Activated T-helper 2 cell treated with anti-CD3 and anti-CD28 coated beads, Interferon-gamma antibody, Interleukin-2, Interleukin-4, amounts not matched to agents 10 μg/mL and 5 μg/mL and 100 μg/mL, durations not matched to agents 14 hours and 24 hours and 36 hours (primary cell): ENCODE measurements around the gene CSE1L. TPM values are rescaled to one million over a fixed set of nuclear protein-coding genes. Genes with fewer than 3 reads are reported as not detected.
A peak's percentile ranks its signal among the peaks of the same experiment; 100 is the strongest.
"Not testable (repeated sequence)": the region's sequence is repeated elsewhere in the genome, so short reads cannot be mapped to it uniquely, and the experiment has no call there.

Experiments used
- DNase-seq: peaks from one replicate; pipeline ENCODE4 v3.0.0; 2021; ENCODE audit warnings: low spot score
- H3K27ac Mint-ChIP-seq: one replicate; pipeline ENCODE4 v1.8.0; 2021; ENCODE audit warnings: mixed read lengths
- H3K27me3 Mint-ChIP-seq: one replicate; pipeline ENCODE4 v1.8.0; 2021; ENCODE audit warnings: low read depth, mixed read lengths
- H3K36me3 Mint-ChIP-seq: one replicate; pipeline ENCODE4 v1.8.0; 2021; ENCODE audit warnings: low read depth, mixed read lengths
- H3K4me1 Mint-ChIP-seq: one replicate; pipeline ENCODE4 v1.8.0; 2021; ENCODE audit warnings: low read depth, mixed read lengths
- H3K4me3 Mint-ChIP-seq: one replicate; pipeline ENCODE4 v1.8.0; 2021; ENCODE audit warnings: low read depth, mild to moderate bottlenecking, moderate library complexity, mixed read lengths
- H3K9me3 Mint-ChIP-seq: one replicate; pipeline ENCODE4 v1.8.0; 2021; ENCODE audit warnings: mixed read lengths
- intact Hi-C: fragments of 100-400 bp; cut with micrococcal nuclease; formaldehyde crosslinking; loops from one replicate; pipeline ENCODE4 v1.15.1; 2023
- total RNA-seq: library from RNA; stranded (reverse); gene quantifications from 2 replicates; pipeline ENCODE4 v1.2.3, GENCODE V29; 2022

The CSE1L gene
- total RNA-seq, 1 donor from 2014 or later: 114 TPM

DNA sequence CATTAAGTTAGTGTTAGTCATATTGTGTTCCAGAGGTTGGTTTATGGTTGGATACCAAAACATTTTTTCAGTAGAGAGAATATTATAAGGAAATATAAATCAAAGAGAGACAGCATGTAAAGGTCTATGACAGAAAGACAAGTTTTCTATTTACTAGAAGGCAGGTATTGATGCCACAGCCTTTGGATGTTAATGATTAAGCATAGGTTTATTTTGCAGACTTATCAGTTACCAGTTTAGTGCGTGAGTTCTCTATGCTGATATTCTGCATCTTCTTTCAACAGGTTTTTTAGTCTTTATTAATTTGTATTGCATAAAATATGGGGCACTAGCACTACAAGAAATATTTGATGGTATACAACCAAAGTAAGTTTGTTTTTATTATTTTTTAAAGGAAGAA is 45.6 kb downstream of the CSE1L start:
- Mint-ChIP-seq H3K4me1 (no peaks in the 10 kb centered on the region), H3K4me3 (no peak overlapping the region), H3K27me3 (no peaks in the 10 kb centered on the region), H3K36me3 (peaks cover 95% of the 10 kb centered on the region), H3K9me3 (no peaks in the 10 kb centered on the region), H3K27ac (no peak overlapping the region)
- intact Hi-C loops: no loop called here
- DNase-seq: no peak

- no peaks in the 10 kb centered on the region for H3K9me3 Mint-ChIP-seq
- no peak overlapping the region for H3K4me3 Mint-ChIP-seq
- no peaks in the 10 kb centered on the region for H3K27me3 Mint-ChIP-seq
- DNase-seq: no peak
- H3K27ac Mint-ChIP-seq: no peak overlapping the region
- H3K36me3 Mint-ChIP-seq: peaks cover 83% of the 10 kb centered on the region
- H3K4me1 Mint-ChIP-seq: peaks cover 6% of the 10 kb centered on the region
- intact Hi-C loops: no loop called here
These were observed 50.2 kb downstream of the CSE1L start for GRCh38 chr20:49096203-49096730.

DNA sequence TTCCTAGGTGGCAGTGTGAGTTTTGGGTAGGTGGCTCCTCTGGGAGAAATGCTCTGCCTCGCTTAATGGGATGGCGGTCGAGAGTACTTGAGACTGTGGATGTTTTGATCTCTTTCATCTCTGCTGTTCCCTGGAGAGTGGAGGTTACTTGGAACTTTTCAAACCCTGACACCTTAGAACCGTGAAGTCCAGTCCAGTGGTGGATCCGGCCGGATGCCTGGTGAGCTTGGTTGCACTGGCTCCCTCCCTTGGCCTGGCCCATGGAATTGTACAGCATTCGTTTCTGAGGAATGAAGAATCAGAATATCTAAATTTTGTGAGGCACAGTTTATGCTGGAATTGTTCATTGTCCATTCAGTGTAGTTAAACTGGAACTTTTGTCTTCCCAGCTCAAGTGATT is 51.0 kb downstream of the CSE1L start:
- H3K4me1 Mint-ChIP-seq: peaks cover 7% of the 10 kb centered on the region
- peaks cover 83% of the 10 kb centered on the region for H3K36me3 Mint-ChIP-seq
- no peaks in the 10 kb centered on the region for H3K9me3 Mint-ChIP-seq
- H3K4me3 Mint-ChIP-seq: no peak overlapping the region
- H3K27me3 Mint-ChIP-seq: no peaks in the 10 kb centered on the region
- DNase-seq: no peak
- intact Hi-C loops: no loop called here
- no peak overlapping the region for H3K27ac Mint-ChIP-seq

DNA sequence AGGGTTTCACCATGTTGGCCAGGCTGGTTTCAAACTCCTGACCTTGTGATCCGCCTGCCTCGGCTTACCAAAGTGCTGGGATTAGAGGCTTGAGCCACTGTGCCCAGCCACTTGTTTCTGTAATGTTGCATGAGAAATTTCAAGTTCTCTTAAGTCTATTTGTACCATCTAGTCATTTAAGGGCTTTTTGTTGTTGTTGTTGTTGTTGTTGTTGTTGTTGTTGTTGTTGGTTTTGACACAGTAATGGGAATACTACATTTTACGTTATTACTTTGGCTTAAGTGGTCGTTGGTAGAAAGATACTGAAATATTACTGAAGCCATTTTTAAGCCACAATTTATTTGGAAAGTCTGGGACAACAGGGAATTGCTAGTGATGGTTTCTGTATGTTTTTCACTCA is 52.0 kb downstream of the CSE1L start:
- H3K4me1 Mint-ChIP-seq: peaks cover 7% of the 10 kb centered on the region
- intact Hi-C loops: no loop called here

DNA sequence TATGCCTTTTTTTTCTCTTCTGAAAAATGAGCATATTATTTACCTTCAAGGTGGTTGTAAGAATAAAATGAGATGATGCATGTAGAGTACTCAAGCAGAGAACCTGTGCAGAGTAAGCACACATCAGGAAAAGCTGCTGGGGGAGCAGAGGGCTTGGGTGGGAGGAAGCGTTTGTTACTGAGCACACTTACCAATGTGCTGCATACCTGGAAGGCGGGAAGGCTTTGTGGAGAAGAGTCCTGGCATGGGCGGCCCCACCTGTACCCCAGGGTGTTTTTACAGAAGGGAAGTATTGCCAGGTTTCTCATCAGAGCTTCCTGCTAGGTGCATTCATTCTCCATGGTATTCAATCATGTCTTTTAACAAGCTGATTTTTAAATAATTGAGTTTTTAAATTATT is 52.9 kb downstream of the CSE1L start:
- Mint-ChIP-seq H3K27ac (no peak overlapping the region), H3K27me3 (no peaks in the 10 kb centered on the region), H3K4me1 (peaks cover 7% of the 10 kb centered on the region), H3K36me3 (peaks cover 83% of the 10 kb centered on the region), H3K4me3 (no peak overlapping the region), H3K9me3 (no peaks in the 10 kb centered on the region)
- intact Hi-C loops: no loop called here
- no peak for DNase-seq

More for the DNA sequence above, 52.0 kb downstream of the CSE1L start:
- Mint-ChIP-seq H3K4me3 (no peak overlapping the region), H3K36me3 (peaks cover 83% of the 10 kb centered on the region), H3K27ac (no peak overlapping the region), H3K27me3 (no peaks in the 10 kb centered on the region), H3K9me3 (no peaks in the 10 kb centered on the region)
- DNase-seq: no peak

GRCh38 chr20:49100292-49100691 is 54.2 kb downstream of the CSE1L start:
- H3K4me3 Mint-ChIP-seq, intact Hi-C loops, H3K27ac Mint-ChIP-seq, H3K4me1 Mint-ChIP-seq, H3K27me3 Mint-ChIP-seq, H3K9me3 Mint-ChIP-seq, DNase-seq: not testable (repeated sequence)
- H3K36me3 Mint-ChIP-seq: peaks cover 78% of the 10 kb centered on the region

DNA sequence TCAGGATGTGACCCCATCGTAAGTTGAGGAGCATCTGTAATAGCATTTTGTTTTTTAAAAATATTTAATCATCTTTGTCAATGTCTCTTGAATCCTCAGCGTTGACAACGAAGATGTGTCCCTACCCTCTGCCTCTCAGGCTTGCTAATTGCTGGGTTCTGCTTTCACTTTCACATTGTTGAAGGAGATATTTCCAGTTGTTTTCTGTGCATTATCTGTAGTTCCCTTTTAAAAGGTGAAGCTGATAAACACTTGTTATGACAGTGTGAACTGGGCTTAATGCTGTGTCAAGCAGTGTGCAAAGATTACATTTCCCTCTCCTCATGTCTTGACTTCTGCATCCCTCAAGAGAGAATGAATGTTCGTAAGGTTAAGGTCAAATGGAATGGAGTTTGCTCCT is 54.9 kb downstream of the CSE1L start:
- H3K36me3 Mint-ChIP-seq: peaks cover 76% of the 10 kb centered on the region
- intact Hi-C loops: no loop called here
- H3K27ac Mint-ChIP-seq: peak overlapping the region; percentile 51
- H3K4me1 Mint-ChIP-seq: peaks cover 7% of the 10 kb centered on the region
- DNase-seq: no peak
- no peak overlapping the region for H3K4me3 Mint-ChIP-seq
- H3K9me3 Mint-ChIP-seq: no peaks in the 10 kb centered on the region
- no peaks in the 10 kb centered on the region for H3K27me3 Mint-ChIP-seq

DNA sequence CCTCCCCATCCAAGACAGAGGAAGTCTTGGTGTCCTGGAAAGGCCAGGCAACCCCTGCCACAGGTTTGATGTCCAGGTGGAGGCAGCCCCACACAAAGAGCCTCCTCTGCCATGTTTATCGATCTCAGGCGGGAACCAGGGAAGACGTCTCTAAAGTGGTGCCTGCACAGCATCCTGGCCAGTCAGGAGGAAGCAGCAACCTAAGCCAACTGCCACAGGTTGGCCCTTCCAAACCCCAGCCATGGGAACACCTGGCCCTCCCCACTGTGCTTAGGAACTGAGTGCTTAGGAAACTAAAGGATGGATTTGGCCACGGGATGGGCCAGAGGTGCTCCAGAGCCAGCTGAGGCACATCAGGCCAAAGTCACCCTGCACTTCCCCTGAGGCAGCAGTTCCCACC is 56.9 kb downstream of the CSE1L start:
- no peak for DNase-seq
- H3K27me3 Mint-ChIP-seq: no peaks in the 10 kb centered on the region
- peaks cover 62% of the 10 kb centered on the region for H3K36me3 Mint-ChIP-seq
- peaks cover 7% of the 10 kb centered on the region for H3K4me1 Mint-ChIP-seq
- H3K4me3 Mint-ChIP-seq: no peak overlapping the region
- H3K27ac Mint-ChIP-seq: peak overlapping the region; percentile 35
- intact Hi-C loops: no loop called here
- no peaks in the 10 kb centered on the region for H3K9me3 Mint-ChIP-seq

DNA sequence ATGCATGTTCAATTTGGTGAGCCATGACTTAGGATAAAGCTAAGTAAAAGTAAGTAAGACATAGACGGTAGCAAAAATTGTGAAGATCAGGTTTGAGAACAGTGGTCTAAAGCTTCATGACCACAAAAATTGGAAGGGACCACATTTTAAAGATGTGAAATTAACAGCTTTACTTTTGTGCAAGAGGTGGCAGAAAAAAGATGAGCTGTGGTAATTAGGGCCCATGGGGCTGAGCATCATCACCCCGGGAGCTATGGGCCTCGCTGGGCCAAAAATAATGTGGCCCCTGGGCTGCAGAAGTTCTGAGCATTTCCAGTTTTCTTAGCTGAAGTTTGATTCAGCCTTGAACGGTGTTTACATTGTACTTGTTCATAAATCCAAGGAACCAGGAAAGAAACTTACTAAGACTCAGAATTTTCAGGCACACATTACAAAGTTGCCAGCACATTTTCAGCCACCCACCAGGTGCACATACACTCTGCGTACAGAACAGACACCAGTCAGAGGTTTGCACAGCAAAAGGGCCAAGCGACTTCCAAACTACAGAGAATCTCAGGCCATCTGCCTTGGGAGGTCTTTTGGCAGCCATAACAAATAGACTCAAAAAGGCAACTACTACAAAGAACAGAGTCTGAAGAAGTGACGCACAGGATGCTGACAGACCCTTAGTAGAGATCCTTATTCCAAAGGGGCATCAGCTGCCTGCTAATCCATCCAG is 57.7 kb downstream of the CSE1L start:
- Mint-ChIP-seq H3K4me3 (no peak overlapping the region), H3K36me3 (peaks cover 58% of the 10 kb centered on the region), H3K27ac (no peak overlapping the region), H3K27me3 (no peaks in the 10 kb centered on the region), H3K4me1 (peaks cover 7% of the 10 kb centered on the region), H3K9me3 (no peaks in the 10 kb centered on the region)
- no peak for DNase-seq
- intact Hi-C loops: no loop called here

DNA sequence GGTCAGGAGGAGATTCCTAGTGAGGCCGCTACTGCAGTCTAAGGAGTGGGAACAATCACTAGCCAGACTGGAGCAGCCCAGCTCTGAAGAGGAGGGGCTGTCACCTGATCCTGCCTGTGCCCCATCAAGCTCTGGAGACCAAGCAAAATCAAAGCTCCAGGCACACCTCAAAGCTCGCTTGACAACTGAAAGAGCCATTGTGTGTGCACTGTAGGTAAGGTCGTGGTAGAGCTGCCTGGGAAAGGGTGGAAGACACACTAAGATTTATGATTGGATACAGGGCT is 58.2 kb downstream of the CSE1L start:
- intact Hi-C loops: no loop called here
- H3K4me1 Mint-ChIP-seq: peaks cover 7% of the 10 kb centered on the region
- no peak for DNase-seq
- H3K27ac Mint-ChIP-seq: no peak overlapping the region
- no peaks in the 10 kb centered on the region for H3K9me3 Mint-ChIP-seq
- H3K36me3 Mint-ChIP-seq: peaks cover 59% of the 10 kb centered on the region
- no peak overlapping the region for H3K4me3 Mint-ChIP-seq
- no peaks in the 10 kb centered on the region for H3K27me3 Mint-ChIP-seq

DNA sequence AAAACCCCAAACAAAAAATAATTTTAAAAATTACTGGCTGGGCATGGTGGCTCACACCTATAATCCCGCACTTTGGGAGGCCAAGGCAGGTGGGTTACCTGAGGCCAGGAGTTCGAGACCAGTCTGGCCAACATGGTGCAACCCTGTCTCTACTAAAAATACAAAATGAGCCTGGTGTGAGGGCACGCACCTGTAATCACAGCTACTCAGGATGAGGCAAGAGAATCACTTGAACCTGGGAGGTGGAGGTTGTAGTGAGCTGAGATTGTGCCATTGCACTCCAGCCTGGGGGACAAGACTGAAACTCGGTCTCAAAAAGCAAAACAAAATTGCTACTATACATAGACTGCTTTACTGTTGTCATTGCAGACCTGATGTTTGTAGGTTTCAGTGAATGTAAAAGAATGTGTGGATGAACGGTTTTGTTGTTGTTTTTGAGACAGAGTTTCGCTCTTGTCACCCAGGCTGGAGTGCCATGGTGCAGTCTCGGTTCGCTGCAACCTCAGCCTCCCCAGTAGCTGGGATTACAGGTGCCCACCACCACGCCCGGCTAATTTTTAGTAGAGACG is 59.0 kb downstream of the CSE1L start:
- intact Hi-C loops, H3K4me3 Mint-ChIP-seq, H3K27ac Mint-ChIP-seq, H3K27me3 Mint-ChIP-seq, H3K4me1 Mint-ChIP-seq, DNase-seq, H3K9me3 Mint-ChIP-seq: not testable (repeated sequence)
- H3K36me3 Mint-ChIP-seq: peaks cover 60% of the 10 kb centered on the region

- H3K27ac Mint-ChIP-seq: no peak overlapping the region
- no peak for DNase-seq
- no peaks in the 10 kb centered on the region for H3K27me3 Mint-ChIP-seq
- no peak overlapping the region for H3K4me3 Mint-ChIP-seq
- intact Hi-C loops: no loop called here
- peaks cover 60% of the 10 kb centered on the region for H3K36me3 Mint-ChIP-seq
- H3K4me1 Mint-ChIP-seq: peaks cover under 1% of the 10 kb centered on the region
- no peaks in the 10 kb centered on the region for H3K9me3 Mint-ChIP-seq
These were observed 60.2 kb downstream of the CSE1L start for GRCh38 chr20:49106328-49106727.

GRCh38 chr20:49110767-49111694 is 64.9 kb downstream of the CSE1L start:
- Mint-ChIP-seq H3K36me3 (peaks cover 57% of the 10 kb centered on the region), H3K4me3 (no peak overlapping the region), H3K27ac (peak overlapping the region; percentile 33), H3K4me1 (peaks cover 14% of the 10 kb centered on the region), H3K9me3 (no peaks in the 10 kb centered on the region), H3K27me3 (no peaks in the 10 kb centered on the region)
- intact Hi-C loops: no loop called here
- DNase-seq: no peak
